Amygdala (tissue), 56 donors: ENCODE measurements around the gene ELFN1.

Experiments
- DNase-seq, 56 donors: peaks; one replicate each; lab custom pipeline; 2025; lab: John Stamatoyannopoulos, UW

Gene ELFN1

GRCh38 chr7:1674161-1675035 is 4.3 kb downstream of the ELFN1 start:
- no peak for DNase-seq

- DNase-seq, result no peak
Measured at GRCh38 chr7:1675036-1675671, 5.1 kb downstream of the ELFN1 start.

GRCh38 chr7:1675673-1676549 is 5.8 kb downstream of the ELFN1 start:
- no peak for DNase-seq

GRCh38 chr7:1676550-1677078 is 6.5 kb downstream of the ELFN1 start:
- no peak for DNase-seq

- DNase-seq, result no peak
Measured at GRCh38 chr7:1677206-1678080, 7.4 kb downstream of the ELFN1 start.

GRCh38 chr7:1678081-1678543 is 8.0 kb downstream of the ELFN1 start:
- no peak for DNase-seq

GRCh38 chr7:1678571-1679325 is 8.7 kb downstream of the ELFN1 start:
- DNase-seq, result no peak

GRCh38 chr7:1679326-1679965 is 9.4 kb downstream of the ELFN1 start:
- no peak for DNase-seq

GRCh38 chr7:1679966-1680730 is 10.1 kb downstream of the ELFN1 start:
- DNase-seq, result no peak

GRCh38 chr7:1681581-1681980 is 11.5 kb downstream of the ELFN1 start:
- no peak for DNase-seq

- DNase-seq, result no peak
Measured at GRCh38 chr7:1685000-1685624, 15.0 kb downstream of the ELFN1 start.

GRCh38 chr7:1688542-1688941 is 18.5 kb downstream of the ELFN1 start:
- no peak for DNase-seq

- no peak for DNase-seq
Measured at GRCh38 chr7:1689311-1689710, 19.2 kb downstream of the ELFN1 start.

- no peak for DNase-seq
Measured at GRCh38 chr7:1690359-1690958, 20.4 kb downstream of the ELFN1 start.

- no peak for DNase-seq
Measured at GRCh38 chr7:1691096-1691495, 21.0 kb downstream of the ELFN1 start.

- peak in 36 of 56 donors; percentile 10 to 85 (median 52) for DNase-seq
Measured at GRCh38 chr7:1691601-1692514, 21.8 kb downstream of the ELFN1 start.
